GM23248 (cell line): Measurements from ENCODE around the gene SMC1B.

Experiments
- EZH2 ChIP-seq: fragments of 200-600 bp; sonication (generic); IDR thresholded peaks from 2 replicates; pipeline ENCODE4 v1.6.1; 2018; ENCODE audit warnings: antibody characterized with exemption, mild to moderate bottlenecking; ENCODE audit not compliant: insufficient read depth, poor library complexity, severe bottlenecking
- EZH2phosphoT487 ChIP-seq: fragments of 200-600 bp; sonication (generic); IDR thresholded peaks from 2 replicates; pipeline ENCODE4 v1.6.1; 2018; ENCODE audit warnings: antibody characterized with exemption, moderate library complexity, mild to moderate bottlenecking, low read depth; ENCODE audit not compliant: insufficient read depth

- TF ChIP-seq EZH2 (no peak), EZH2phosphoT487 (no peak)
Observed at GRCh38 chr22:45422237-45422983, 9.0 kb upstream of the SMC1B start.
